Measurements from ENCODE around the gene MCTP1.
"Not testable (repeated sequence)": the region's sequence is repeated elsewhere in the genome, so short reads cannot be mapped to it uniquely, and the experiment has no call there.

MCTP1 gene

DNA sequence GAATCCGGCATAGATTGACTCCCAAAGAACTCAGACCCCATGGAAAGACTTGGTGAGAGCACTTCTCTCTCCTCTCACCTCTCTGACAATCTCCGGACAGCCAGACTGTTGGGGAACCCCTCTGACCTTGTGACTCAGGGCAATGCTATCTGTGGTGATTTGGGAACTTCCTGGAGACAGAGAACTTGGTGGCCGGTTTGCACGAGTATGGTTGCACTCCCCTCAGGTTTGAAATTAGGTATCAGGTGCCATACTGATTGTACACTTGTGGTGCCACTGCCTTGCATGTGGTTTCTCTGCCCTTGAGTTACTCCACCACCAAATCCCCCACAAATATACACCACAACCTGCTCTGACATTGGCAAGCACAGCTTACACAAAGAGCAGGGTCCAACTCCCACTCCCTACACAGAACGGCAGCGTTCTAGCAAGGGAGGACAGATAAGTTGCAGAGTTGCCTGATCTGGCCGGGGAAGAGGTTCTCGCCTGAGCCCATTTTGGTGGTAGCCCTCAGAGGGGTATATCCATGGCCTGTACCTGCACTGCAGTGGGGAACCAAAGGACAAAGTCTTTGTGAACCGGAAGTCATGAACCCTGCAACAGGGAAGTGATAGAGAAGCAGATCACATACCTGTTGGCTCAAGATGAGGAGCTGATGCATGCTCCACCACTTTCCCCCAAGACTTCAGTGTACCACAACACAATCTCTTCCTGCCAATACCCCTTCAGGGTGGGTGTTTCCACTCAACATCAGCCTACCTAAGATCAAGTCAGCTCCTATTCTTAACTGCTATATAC is 255.1 kb downstream of the MCTP1 start:
- no peak for DNase-seq (ENCODE audit: low read depth)

DNA sequence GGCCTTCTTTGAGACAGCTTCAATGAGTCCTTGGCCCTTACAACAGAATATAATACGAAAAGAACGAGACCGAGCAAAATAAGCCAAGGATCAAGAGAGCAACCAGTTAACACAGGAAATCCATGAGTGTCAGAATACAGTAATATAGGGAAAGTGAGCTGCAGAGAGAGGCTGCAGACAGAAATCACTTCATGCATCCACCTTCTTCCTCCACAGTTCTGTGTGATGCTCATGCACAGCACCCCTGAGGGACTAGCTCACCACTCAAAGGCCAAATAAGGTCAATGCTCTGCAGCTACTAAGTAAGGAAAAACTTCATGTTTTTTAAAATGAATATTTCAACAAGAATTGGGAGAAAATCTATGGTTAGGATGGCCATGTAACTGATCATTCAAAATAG is 257.1 kb downstream of the MCTP1 start:
- DNase-seq (ENCODE audit: low read depth) = no peak

DNA sequence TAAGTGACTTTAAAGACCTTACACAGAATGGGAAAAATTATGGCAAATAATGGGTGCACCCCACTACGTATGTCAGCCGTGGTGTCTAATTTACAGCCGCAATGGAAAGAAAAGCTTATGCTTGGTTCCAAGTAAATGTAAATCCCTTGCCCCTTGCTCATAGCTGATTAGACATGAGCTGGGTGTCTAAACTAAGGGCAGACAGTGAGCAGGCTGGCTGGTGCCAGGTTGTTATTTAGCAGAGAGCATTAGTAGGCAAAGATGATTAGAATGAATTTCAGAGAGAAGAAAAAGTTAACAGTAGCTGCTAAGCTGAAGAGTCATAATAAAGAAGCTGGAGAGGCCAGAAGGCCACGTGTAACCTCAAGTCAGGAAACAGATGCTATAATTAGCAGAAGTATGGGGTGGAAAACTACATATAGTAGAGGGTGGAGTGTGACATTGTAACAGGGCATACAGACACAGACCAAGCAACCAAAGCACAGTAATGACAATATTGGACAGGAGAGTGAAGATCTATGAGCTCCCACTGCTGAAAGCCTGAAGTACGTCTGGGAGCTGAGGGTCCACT is 257.7 kb downstream of the MCTP1 start:
- no peak for DNase-seq (ENCODE audit: low read depth)

DNA sequence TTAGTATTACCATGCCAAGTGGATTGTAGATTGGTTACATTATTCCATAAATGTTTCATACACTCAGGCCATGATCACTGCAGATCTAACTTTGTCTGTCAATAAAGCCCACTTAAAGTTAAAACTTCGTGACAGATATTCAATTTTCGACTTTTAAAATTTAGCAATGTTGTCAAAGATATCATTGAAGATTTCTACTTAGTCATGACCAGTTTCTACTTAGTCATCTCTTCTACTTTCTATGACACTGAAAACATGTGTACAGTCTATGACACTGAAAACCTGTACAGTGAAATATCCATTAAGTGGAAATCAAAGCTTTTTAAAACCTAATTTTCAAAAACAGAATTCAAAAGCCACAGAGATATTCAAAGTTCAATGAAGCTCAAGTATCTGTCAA is 258.2 kb downstream of the MCTP1 start:
- DNase-seq (ENCODE audit: low read depth) = no peak

DNA sequence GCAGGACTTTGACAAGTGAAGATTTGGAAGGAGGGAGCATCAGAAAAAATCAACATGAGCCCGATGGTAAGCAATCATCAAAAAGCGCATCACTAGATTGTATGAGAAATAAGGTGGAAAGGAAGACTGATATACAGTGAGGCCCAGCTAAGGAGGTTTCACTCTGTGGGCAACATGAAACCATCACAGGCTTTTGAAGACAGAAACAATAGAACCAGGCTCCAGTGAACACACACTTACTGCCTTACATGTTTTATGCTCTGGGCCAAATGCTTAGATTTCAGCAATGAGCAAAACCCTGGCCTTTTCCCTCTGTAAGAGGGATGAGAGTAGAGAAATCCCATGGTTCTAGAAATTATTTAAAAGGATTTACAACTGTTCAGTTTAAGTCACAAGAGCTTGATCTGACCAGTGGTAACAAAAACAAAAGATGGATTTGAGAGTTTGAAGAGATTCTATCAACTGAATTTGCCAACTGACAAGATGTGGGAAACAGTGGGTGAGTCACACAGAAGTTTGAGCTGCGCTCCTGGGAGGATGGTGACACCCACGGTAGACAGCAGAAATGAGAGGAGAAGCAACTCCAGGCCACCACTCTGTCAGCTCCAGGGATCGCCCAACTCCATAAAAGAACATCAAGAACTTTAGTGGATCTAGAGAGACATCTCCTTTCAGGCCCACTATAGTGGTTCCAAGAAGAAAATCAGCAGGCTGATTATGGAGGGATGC is 261.8 kb downstream of the MCTP1 start:
- DNase-seq (ENCODE audit: low read depth) = no peak

DNA sequence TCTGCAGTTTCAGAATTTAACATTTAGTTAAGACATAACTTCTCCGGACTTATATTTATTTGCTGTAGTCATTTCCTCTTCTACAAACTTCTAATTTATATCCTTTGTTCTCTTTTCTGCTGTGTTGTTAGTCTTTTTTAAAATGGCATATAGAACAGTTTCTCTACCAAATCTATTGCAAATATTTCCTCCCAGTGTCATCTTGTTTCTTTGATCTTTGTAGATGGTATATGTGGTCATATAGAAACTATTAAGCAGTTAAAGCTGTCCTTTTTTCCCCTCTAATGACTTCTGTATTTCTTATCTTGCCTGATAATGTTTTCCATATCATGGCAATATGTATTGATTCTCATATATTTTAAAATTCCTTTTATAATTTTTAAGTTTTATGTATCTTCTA is 264.5 kb downstream of the MCTP1 start:
- no peak for DNase-seq (ENCODE audit: low read depth)

DNA sequence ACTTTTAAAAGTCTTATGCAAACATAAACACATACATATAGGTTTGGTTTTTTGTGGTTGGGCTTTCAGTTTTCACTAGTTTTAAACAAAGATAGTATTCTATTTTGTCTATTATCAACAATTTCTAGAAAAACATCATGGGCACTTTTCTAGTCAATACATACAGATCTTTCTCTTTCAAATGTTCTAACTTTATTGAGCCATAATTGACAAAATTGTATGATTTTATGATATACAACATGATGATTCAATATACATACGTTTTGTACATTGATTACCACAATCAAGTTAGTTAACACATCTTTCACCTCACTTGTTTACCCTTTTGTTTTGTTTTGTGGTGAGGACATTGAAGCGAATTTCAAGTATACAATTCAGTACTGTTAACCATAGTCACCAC is 265.9 kb downstream of the MCTP1 start:
- DNase-seq (ENCODE audit: low read depth) = no peak

DNA sequence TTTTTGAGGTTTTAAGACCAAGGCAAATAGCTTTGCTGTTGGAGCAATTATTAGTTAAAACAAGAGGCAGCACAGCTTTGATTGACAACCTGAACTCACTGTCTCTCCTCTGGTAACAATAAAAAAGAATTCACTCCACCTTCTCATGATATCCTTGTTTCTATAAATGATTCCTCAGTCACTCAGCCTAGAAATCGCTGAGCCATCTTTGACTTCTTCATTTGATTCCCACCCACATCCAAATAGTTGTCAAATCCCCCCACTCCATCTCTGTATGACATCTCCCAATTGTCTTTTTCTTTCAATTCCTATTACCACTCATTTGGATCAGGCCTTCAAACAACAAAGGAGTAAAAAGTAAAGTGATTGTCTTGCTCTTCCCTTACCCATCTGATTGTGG is 266.4 kb downstream of the MCTP1 start:
- no peak for DNase-seq (ENCODE audit: low read depth)

DNA sequence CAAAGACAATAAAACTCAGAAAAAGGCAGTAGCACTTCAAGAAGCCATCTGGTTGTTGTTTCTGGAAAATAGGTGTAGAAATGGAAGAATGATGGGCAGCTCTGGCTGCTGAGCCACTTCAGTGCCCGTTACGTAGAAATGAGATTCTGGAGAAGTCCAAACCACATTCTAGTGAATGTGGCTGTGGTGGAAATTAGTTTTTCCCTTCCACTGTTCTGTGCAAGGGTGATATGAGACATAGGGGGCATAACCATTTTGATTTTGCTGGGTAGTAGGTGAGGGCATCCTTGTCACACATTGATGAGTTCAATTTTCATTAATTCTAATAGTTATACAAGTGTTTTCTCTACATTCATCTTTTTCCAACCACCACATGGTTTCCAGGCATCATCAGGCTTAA is 275.1 kb downstream of the MCTP1 start:
- no peak for DNase-seq (ENCODE audit: low read depth)

DNA sequence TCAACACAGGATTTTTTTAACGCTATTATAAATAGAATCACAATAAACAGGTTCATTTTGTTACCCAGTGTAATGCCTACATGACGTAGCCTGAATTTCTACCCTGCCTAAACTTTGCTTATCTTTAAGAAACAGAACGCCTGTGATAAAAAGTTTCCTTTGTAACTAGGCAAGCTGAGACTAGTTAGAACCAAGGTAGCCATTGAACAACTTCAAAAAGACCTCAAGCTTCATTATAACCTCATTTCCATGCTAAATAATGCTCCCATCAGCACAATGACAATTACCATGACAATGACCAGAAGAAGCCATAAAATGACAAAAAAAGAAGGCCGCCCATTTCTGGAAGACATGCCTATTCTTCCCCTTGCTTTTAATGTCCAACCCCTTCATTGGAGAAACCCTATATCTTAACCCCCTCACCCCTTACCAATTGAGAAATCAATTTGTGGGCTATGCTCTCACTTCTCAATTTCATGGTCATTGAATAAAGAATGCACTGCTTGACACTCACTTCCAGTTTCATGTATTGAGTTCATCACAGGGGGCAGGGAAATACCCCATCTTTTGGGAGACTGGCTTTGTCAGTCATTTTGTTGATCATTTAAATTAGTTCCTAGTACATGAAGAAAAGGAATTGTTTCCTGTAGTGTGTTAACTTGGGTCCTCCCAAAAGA is 276.8 kb downstream of the MCTP1 start:
- DNase-seq (ENCODE audit: low read depth) = no peak

DNA sequence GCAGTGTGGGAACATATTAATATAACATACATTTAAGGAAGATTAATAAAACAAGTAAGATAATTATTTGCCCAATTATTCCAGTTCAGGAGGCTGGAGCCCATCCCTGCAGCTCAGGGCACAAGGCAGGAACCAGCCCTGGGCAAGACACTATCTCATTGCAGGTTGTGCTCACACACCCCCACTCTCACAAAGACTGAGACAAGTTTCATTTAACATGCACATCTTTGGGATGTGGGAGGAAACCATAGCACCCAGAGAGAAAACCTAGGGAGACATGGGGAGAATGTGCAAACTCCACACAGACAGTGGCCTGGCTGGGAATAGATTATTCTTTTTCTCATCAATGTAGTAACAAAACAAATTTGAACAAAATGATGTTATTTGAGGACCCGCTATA is 279.1 kb downstream of the MCTP1 start:
- no peak for DNase-seq (ENCODE audit: low read depth)

DNA sequence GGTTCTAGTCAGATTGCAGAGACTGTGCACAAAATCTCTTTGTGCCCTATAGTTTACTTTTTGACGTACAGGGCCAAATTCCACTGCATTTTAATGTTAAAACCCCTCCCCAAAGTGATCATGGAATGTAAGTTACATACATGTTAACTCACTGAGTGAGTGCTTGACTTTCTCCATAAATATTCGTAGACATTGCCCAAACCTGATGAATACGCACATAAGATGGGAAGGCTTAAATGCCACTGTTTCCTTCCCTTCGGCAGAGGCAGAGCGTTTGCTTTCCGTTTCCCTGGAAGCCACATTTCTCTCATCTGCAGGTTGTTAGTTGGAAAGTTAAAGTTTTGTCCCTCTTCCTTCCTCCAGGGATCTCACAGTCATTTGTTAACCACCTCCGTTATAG is 286.2 kb downstream of the MCTP1 start:
- DNase-seq (ENCODE audit: low read depth) = no peak

DNA sequence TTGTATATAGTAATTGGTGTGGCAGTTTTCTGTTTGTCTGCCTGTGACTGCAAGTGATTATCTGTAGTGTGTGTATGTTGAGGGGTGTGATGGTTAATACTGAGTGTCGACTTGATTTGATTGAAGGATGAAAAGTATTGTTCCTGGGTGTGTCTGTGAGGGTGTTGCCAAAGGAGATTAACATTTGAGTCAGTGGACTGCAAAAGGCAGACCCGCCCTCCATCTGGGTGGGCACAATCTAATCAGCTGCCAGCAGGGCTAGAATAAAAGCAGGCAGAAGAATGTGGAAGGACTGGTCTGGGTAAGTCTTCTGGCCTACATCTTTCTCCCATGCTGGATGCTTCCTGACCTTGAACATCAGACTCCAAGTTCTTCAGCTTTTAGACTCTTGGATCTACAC is 290.4 kb downstream of the MCTP1 start:
- not testable (repeated sequence) for DNase-seq (ENCODE audit: low read depth)

DNA sequence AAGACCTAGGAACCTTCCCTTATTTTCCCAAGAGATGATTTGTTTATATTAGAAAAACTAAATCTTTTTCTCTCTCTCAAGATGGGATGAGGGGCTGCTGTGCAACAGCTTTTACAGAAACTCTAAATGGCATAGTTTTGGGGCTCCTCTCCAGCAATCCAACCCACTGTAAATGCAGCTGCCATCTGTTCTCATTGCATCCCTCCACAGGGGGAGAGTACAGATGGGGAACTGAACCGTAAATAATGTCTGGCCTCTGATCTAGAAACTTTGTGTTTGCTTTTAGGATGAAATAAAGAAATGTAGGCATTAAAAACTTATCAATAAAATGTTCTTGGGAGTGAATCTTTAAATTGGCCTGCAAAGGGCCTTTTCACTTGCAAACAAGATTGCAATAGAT is 291.4 kb downstream of the MCTP1 start:
- no peak for DNase-seq (ENCODE audit: low read depth)

DNA sequence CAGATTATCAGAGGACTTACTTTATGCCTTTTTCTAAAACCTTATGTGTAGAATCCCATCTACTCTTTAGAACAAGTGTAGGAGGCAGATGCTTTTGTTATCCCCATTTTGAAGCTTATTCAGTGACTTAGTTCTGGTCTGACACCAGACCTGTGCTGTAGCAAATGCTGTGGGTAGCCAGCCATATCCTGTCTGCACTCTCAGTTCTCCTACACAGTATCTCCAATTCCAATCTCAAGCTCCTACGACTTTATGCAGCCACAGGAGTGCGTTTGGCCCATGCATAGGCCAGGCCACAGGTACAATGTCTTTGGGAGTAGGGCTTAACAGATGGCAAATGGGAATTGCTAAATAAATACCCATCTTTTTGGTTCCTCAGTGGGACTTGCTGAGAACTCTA is 292.6 kb downstream of the MCTP1 start:
- DNase-seq (ENCODE audit: low read depth) = no peak

DNA sequence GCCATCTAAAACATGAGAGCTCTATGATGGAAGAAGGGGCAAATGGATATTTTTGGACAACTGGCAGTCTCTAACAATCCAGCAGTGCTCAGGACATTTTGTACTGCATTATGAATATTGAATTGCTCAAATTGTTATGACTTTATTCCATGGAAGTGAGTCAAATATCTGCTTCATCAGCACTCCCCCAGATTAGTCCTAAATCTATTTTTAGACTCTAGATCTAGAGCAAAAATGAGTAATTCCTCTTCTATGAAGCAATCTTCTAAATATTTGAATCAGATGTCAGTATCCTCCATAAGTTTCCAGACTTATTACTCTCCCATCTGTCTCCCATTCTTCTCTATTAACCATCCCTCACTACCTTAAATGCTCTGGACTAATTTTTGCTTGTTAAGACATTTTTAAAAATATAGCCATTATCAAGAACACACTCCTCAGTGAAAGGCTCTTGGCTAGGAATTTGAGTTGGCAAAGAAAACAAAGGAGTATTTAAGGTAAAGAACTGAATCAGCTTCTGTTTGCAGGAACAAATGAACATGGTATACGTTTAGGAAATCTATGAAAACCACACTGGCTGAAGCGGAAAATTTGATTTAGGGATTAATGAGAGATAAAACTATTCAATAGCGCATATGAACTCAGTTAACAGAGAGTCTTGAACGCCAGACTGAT is 300.9 kb downstream of the MCTP1 start:
- DNase-seq (ENCODE audit: low read depth) = no peak

DNA sequence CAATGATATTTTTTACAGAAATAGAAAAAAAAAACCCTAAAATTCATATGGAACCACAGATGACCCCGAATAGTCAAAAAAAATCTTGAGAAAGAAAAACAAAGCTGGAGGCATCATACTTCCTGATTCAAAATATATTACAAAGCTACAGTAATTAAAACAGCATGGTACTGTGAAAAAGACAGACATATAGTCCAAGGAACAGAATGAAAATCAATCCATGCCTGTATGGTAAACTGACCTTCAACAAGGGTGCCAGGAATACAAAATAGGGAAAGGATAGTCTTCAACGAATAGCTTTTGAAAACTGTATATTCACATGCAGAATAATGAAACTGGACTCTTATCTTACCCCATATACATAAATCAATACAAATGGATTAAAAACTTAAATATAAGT is 307.5 kb downstream of the MCTP1 start:
- no peak for DNase-seq (ENCODE audit: low read depth)

DNA sequence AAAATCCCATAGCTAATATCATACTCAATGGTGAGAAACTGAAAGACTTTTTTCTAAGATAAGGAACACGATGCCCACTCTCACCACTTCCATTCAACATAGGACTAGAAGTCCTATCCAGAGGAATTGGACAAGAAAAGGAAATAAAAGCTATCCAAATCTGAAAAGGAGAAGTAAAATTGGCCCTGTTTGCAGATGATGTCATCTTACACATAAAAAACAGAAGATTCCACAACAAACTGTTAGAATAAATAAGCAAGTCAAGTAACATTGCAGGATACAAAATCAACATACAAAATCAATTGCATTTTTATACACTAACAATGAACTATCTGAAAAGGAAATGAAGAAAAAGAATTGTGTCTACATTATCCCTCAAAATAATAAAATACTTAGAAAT is 308.0 kb downstream of the MCTP1 start:
- DNase-seq (ENCODE audit: low read depth) = no peak

DNA sequence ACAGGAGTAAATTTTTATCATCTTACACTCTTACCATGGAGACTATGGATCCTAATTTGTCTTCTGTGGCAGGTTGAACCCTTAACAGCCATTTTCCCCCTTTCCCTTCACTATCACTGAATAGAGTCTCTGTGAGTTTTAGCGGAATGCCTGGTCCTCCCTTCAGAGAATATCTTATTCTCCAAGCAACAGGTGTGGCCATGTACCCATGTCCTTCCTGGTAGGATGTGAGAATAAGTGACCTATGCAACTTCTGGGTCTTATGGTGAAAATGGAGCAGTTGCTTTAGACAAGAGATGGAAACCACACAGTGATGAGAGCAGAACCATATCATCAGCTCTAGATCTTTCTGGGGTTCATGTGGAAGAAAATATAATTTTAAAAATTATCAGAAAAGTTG is 312.6 kb downstream of the MCTP1 start:
- no peak for DNase-seq (ENCODE audit: low read depth)

DNA sequence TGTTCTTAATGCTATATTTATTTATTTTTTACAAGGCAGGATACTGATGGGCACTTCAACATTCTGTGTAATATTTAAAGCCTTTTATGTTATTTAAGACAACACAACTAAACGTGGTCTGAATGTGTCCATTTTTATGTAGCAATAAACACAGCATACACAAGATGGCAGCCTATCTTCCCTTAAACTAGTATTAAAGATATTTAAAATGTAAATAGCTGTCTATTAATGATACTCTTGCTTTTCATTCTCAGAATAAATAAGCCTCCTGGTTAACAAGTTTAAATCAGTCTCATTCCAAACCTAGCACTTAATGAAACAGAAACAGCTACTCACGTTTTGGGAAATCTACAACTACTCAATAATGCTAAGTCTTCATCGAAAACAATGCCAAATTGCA is 315.7 kb downstream of the MCTP1 start:
- no peak for DNase-seq (ENCODE audit: low read depth)

DNA sequence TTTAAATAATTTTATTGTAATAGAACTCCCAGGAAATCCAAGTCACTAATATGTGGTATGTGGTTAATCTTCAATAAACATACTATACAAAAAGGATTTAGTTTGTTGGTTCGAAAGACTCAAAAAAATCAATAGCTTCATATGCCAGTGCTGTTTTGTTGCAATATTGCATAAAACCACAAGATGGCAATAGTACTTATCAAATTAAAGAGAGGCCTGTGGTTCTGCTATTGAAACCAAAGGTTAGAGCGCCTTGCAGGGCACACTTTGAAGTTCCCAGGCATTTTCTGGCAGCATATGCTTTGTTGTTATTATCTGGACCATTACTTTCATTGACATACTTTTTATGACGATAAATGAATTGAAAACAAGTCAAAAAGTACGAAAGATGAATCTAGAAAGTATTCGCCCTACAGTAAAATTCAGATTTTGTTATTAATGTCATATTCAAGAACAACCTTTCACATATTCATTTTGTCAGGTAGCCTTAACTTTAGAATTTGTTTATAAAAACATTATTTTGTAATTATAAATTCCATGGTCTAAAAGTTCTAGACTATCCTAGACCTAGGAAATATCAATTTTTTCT is 316.3 kb downstream of the MCTP1 start:
- no peak for DNase-seq (ENCODE audit: low read depth)

DNA sequence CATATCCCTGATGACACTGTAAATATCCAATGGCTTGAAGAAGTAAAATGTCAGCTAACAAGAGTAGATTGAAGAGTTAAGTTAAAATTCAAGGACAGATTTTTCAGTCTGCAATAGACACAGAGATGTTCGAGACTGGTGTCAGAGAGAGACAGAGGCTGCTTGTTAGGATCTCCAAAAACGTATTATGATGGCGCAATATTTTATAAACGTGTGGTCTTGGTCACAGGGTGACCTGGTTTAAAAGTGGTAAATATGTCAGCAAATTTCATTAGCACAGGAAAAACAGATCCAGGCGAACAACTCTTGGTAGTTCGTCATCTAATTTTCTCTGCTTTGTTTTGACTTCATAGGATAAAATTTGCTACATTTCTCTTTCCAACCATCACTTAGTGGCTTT is 317.4 kb downstream of the MCTP1 start:
- no peak for DNase-seq (ENCODE audit: low read depth)
